CD14-positive monocyte (primary cell): ENCODE results near the gene CTNNA2. TPM values are rescaled to one million over a fixed set of nuclear protein-coding genes. Genes with fewer than 3 reads are reported as not detected.

Source experiments
- DNase-seq, 3 donors: peaks; one replicate each; pipeline ENCODE4 v3.0.0-alpha.2; 2011 to 2022
- H2AFZ ChIP-seq: 2 replicates; pipeline ENCODE4 v1.6.0; 2012; ENCODE audit warnings: mild to moderate bottlenecking, low read depth, low read length, inconsistent platforms; ENCODE audit not compliant: insufficient read depth, poor library complexity, severe bottlenecking
- H3K27ac ChIP-seq, 2 donors: 1 replicate in 1 of 2; 2 replicates in 1 of 2; pipeline ENCODE4 v1.5.1; 2012 to 2013; ENCODE audit warnings: low read length in 2 of 2, control low read depth in 1 of 2, inconsistent platforms in 1 of 2, low read depth in 1 of 2, mild to moderate bottlenecking in 1 of 2
- H3K27me3 ChIP-seq, 2 donors: one replicate each; pipeline versions ENCODE4 v1.6.0 to v1.6.1; 2011 to 2013; ENCODE audit warnings: low read length in 2 of 2; ENCODE audit not compliant: control insufficient read depth in 2 of 2, insufficient read depth in 2 of 2
- H3K36me3 ChIP-seq, 2 donors: replicated peaks in 1 of 2; 1 replicate in 1 of 2; 2 replicates in 1 of 2; pipeline versions ENCODE4 v1.5.1 to v1.6.1; 2012 to 2013; ENCODE audit warnings: low read length in 2 of 2, control low read depth in 1 of 2, inconsistent platforms in 1 of 2, mild to moderate bottlenecking in 1 of 2; ENCODE audit not compliant: insufficient read depth in 2 of 2, control insufficient read depth in 1 of 2
- H3K4me1 ChIP-seq, 2 donors: 1 replicate in 1 of 2; 2 replicates in 1 of 2; pipeline versions ENCODE4 v1.5.1 to v1.6.1; 2012 to 2013; ENCODE audit warnings: low read length in 2 of 2, control low read depth in 1 of 2, inconsistent platforms in 1 of 2, mild to moderate bottlenecking in 1 of 2, moderate library complexity in 1 of 2; ENCODE audit not compliant: insufficient read depth in 2 of 2, control insufficient read depth in 1 of 2
- H3K4me2 ChIP-seq: replicated peaks from 2 replicates; pipeline ENCODE3; 2012; ENCODE audit warnings: low read length, moderate library complexity, mild to moderate bottlenecking; ENCODE audit not compliant: poor library complexity, severe bottlenecking; ENCODE audit errors: extremely low read depth
- H3K4me3 ChIP-seq, 3 experiments: fragments of 200-600 bp in 1 of 3; sonication (generic) in 1 of 3; replicated peaks in 1 of 3; 1 replicate in 2 of 3; 2 replicates in 1 of 3; pipeline ENCODE4 v1.5.1; 2011 to 2013; ENCODE audit warnings: low read length in 3 of 3, mild to moderate bottlenecking in 3 of 3, control low read depth in 2 of 3, low read depth in 2 of 3, inconsistent platforms in 1 of 3, moderate library complexity in 1 of 3
- H3K79me2 ChIP-seq: 2 replicates; pipeline ENCODE4 v1.6.0; 2012; ENCODE audit warnings: mild to moderate bottlenecking, control low read depth, inconsistent platforms, low read length, moderate library complexity; ENCODE audit not compliant: insufficient read depth
- H3K9ac ChIP-seq: 2 replicates; pipeline ENCODE4 v1.6.0; 2017; ENCODE audit warnings: low read length, mild to moderate bottlenecking; ENCODE audit not compliant: insufficient read depth, poor library complexity, severe bottlenecking
- H3K9me3 ChIP-seq, 2 donors: replicated peaks in 1 of 2; 1 replicate in 1 of 2; 2 replicates in 1 of 2; pipeline versions ENCODE4 v1.5.1 to v1.6.1; 2012 to 2013; ENCODE audit warnings: low read length in 2 of 2, control low read depth in 1 of 2; ENCODE audit not compliant: control insufficient read depth in 1 of 2, insufficient read depth in 1 of 2
- H4K20me1 ChIP-seq: 2 replicates; pipeline ENCODE4 v1.6.0; 2012; ENCODE audit warnings: mild to moderate bottlenecking, low read length, control low read depth, moderate library complexity; ENCODE audit not compliant: insufficient read depth
- H3K27ac Mint-ChIP-seq, 7 donors: one replicate each; pipeline ENCODE4 v1.8.0; 2020; ENCODE audit warnings: mild to moderate bottlenecking in 7 of 7, mixed read lengths in 7 of 7, moderate library complexity in 6 of 7, inconsistent platforms in 2 of 7
- H3K27me3 Mint-ChIP-seq, 3 donors: one replicate each; pipeline ENCODE4 v1.8.0; 2021 to 2022; ENCODE audit warnings: low read depth in 3 of 3, mild to moderate bottlenecking in 3 of 3, mixed read lengths in 3 of 3, moderate library complexity in 3 of 3, inconsistent platforms in 1 of 3
- H3K36me3 Mint-ChIP-seq, 2 donors: one replicate each; pipeline ENCODE4 v1.8.0; 2020; ENCODE audit warnings: mixed read lengths in 2 of 2, inconsistent platforms in 1 of 2, mild to moderate bottlenecking in 1 of 2
- H3K4me1 Mint-ChIP-seq: one replicate; pipeline ENCODE4 v1.8.0; 2020; ENCODE audit warnings: mild to moderate bottlenecking, mixed read lengths
- H3K4me3 Mint-ChIP-seq, 2 donors: one replicate each; pipeline ENCODE4 v1.8.0; 2020; ENCODE audit warnings: mild to moderate bottlenecking in 2 of 2, mixed read lengths in 2 of 2, moderate library complexity in 1 of 2
- H3K9me3 Mint-ChIP-seq, 7 donors: one replicate each; pipeline ENCODE4 v1.8.0; 2020 to 2022; ENCODE audit warnings: mixed read lengths in 7 of 7, mild to moderate bottlenecking in 6 of 7, moderate library complexity in 6 of 7, inconsistent platforms in 2 of 7
- CTCF ChIP-seq: fragments of 200-600 bp; IDR thresholded peaks from one replicate; pipeline ENCODE4 v1.8.0; 2022; ENCODE audit warnings: antibody characterized with exemption, mild to moderate bottlenecking
- WGBS: methylation state at CpG from one replicate; pipeline ENCODE4 v1.1.5; 2013; ENCODE audit warnings: missing lambda C conversion rate; ENCODE audit not compliant: insufficient coverage; 5-methylcytosine and 5-hydroxymethylcytosine counted together
- intact Hi-C, 2 donors: fragments of 100-400 bp; cut with micrococcal nuclease; formaldehyde crosslinking; loops; one replicate each; pipeline versions ENCODE4 v1.15.0 to v1.15.1; 2023
- polyA plus RNA-seq, 3 donors: library from polyadenylated mRNA; depleted of rRNA in 1 of 3; unstranded in 2 of 3; stranded (reverse) in 1 of 3; fragments of 300-500 nt in 2 of 3; fragments of >200 nt in 1 of 3; fragmentation: Illumina TruSeq in 2 of 3; gene quantifications; 1 replicate in 2 of 3; 2 replicates in 1 of 3; pipeline ENCODE4 v1.2.3, GENCODE V29; 2012 to 2021

Gene CTNNA2
- polyA plus RNA-seq, 3 donors = not detected

DNA sequence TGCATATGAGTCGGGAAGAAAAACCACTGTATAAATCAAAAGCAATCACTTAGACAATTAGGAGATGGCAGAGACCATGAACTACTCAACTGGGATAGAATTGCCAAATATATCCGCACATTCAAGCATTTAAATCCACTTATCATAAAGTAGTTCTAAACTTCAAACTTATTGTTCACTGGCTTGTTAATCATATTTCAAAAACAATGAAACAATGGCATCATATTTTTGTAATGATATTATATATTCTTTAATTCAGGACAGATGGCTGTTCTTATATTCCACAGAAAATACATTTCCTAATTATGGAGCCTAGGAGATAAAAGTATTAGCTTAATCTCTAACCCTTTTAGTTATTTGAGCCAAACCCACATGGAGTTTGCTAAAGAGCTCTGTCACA is 263.6 kb downstream of the CTNNA2 start:
- H3K9ac ChIP-seq = no peak overlapping the region
- no peak for TF ChIP-seq CTCF
- Mint-ChIP-seq H3K27me3 (no peaks in the 10 kb centered on the region), H3K4me3 (no peak overlapping the region), H3K27ac (no peak overlapping the region), H3K36me3 (no peaks in the 10 kb centered on the region), H3K9me3 (peaks cover 0 to 6% (median 0%) of the 10 kb centered on the region in 7 donors), H3K4me1 (no peaks in the 10 kb centered on the region)
- no peaks in the 10 kb centered on the region for H3K4me1 ChIP-seq
- H3K4me2 ChIP-seq = no peak overlapping the region
- no peaks in the 10 kb centered on the region for H3K27me3 ChIP-seq
- no peaks in the 10 kb centered on the region for H4K20me1 ChIP-seq
- H3K4me3 ChIP-seq = no peak overlapping the region
- intact Hi-C loops = no loop called here
- no peak overlapping the region for H3K27ac ChIP-seq
- no peaks in the 10 kb centered on the region for H3K79me2 ChIP-seq
- no peak for DNase-seq
- H2AFZ ChIP-seq = no peak overlapping the region
- H3K9me3 ChIP-seq = no peaks in the 10 kb centered on the region
- no peaks in the 10 kb centered on the region for H3K36me3 ChIP-seq
- no CpG with 5 or more reads among the region's 2 CpGs for WGBS

- Mint-ChIP-seq H3K4me3 (no peak overlapping the region), H3K36me3 (no peaks in the 10 kb centered on the region), H3K27me3 (peaks cover 0 to 3% (median 0%) of the 10 kb centered on the region in 3 donors), H3K4me1 (no peaks in the 10 kb centered on the region), H3K27ac (no peak overlapping the region), H3K9me3 (peaks cover 0 to 6% (median 2%) of the 10 kb centered on the region in 7 donors)
- H3K27me3 ChIP-seq = no peaks in the 10 kb centered on the region
- H2AFZ ChIP-seq = no peak overlapping the region
- no peak for TF ChIP-seq CTCF
- H3K4me1 ChIP-seq = no peaks in the 10 kb centered on the region
- WGBS = no CpG with 5 or more reads among the region's 1 CpG
- intact Hi-C loops = no loop called here
- H4K20me1 ChIP-seq = no peaks in the 10 kb centered on the region
- no peak overlapping the region for H3K4me3 ChIP-seq
- no peak overlapping the region for H3K27ac ChIP-seq
- no peak for DNase-seq
- H3K36me3 ChIP-seq = no peaks in the 10 kb centered on the region
- H3K9me3 ChIP-seq = no peaks in the 10 kb centered on the region
- H3K9ac ChIP-seq = no peak overlapping the region
- H3K4me2 ChIP-seq = no peak overlapping the region
- H3K79me2 ChIP-seq = no peaks in the 10 kb centered on the region
Observed at GRCh38 chr2:79780781-79781180, 267.9 kb downstream of the CTNNA2 start.
